Endothelial cell of umbilical vein (primary cell): ENCODE results near the gene KIFC3. TPM values are rescaled to one million over a fixed set of nuclear protein-coding genes. Genes with fewer than 3 reads are reported as not detected.
"Not testable (repeated sequence)": the region's sequence is repeated elsewhere in the genome, so short reads cannot be mapped to it uniquely, and the experiment has no call there.

Experiments used
- BruUV-seq: library from RNA; stranded (reverse); fragments of 400-500 nt; replicated peaks from 2 replicates; lab custom pipeline; 2021; lab: Mats Ljungman, UMichigan
- CTCF ChIA-PET: fragments of 300-600, 350-600 bp; sonication (Branson Sonifier 250); formaldehyde crosslinking; loops from one replicate; lab custom pipeline; 2021; ENCODE audit warnings: antibody characterized with exemption, inconsistent platforms; lab: Charles Lee
- POLR2A ChIA-PET: fragments of 300-600, 350-600 bp; sonication (Branson Sonifier 250); formaldehyde crosslinking; loops from one replicate; lab custom pipeline; 2021; ENCODE audit warnings: antibody characterized with exemption, inconsistent platforms; lab: Charles Lee
- DNase-seq: peaks from one replicate; pipeline ENCODE4 v3.0.0-alpha.2; 2011; ENCODE audit warnings: low read depth, low spot score
- FAIRE-seq: peaks from 2 replicates; lab custom pipeline; 2011; peaks lifted over from hg19 to GRCh38; lab: Jason Lieb, UNC
- H2AFZ ChIP-seq: 2 replicates; pipeline ENCODE4 v1.6.0; 2012; ENCODE audit warnings: low read depth, low read length, control low read depth, inconsistent platforms
- H3K27ac ChIP-seq: 2 replicates; pipeline ENCODE4 v1.5.1; 2011; ENCODE audit warnings: low read depth, mild to moderate bottlenecking, control low read depth, low read length, moderate library complexity; ENCODE audit not compliant: insufficient read depth
- H3K27me3 ChIP-seq, 2 experiments: 2 replicates each; pipeline versions ENCODE4 v1.6.0 to v1.6.1; 2011; ENCODE audit warnings: low read length in 2 of 2, mixed read lengths in 1 of 2; ENCODE audit not compliant: control insufficient read depth in 2 of 2, insufficient read depth in 2 of 2
- H3K36me3 ChIP-seq, 2 experiments: 2 replicates in 1 of 2; 3 replicates in 1 of 2; pipeline ENCODE4 v1.5.1; 2011; ENCODE audit warnings: low read length in 2 of 2, mild to moderate bottlenecking in 1 of 2, moderate library complexity in 1 of 2; ENCODE audit not compliant: control insufficient read depth in 2 of 2, insufficient read depth in 2 of 2; ENCODE audit errors: extremely low read depth in 1 of 2
- H3K4me1 ChIP-seq: 3 replicates; pipeline ENCODE4 v1.5.1; 2011; ENCODE audit warnings: mild to moderate bottlenecking, low read length; ENCODE audit not compliant: control insufficient read depth, insufficient read depth; ENCODE audit errors: extremely low read depth
- H3K4me2 ChIP-seq: 2 replicates; pipeline ENCODE4 v1.6.1; 2011; ENCODE audit warnings: low read length, control low read depth, mixed read lengths; ENCODE audit not compliant: insufficient read depth
- H3K4me3 ChIP-seq, 3 experiments: fragments of 200-600 bp in 1 of 3; sonication (generic), shearing (Covaris generic) in 1 of 3; replicated peaks in 1 of 3; 2 replicates each; pipeline ENCODE4 v1.5.1; 2011 to 2016; ENCODE audit warnings: control low read depth in 3 of 3, low read length in 3 of 3, mild to moderate bottlenecking in 2 of 3, inconsistent platforms in 1 of 3, low read depth in 1 of 3, moderate library complexity in 1 of 3; ENCODE audit not compliant: insufficient read depth in 1 of 3
- H3K79me2 ChIP-seq: 2 replicates; pipeline ENCODE4 v1.6.0; 2012; ENCODE audit warnings: low read length, inconsistent platforms; ENCODE audit not compliant: control insufficient read depth, insufficient read depth
- H3K9ac ChIP-seq: replicated peaks from 2 replicates; pipeline ENCODE3; 2011; ENCODE audit warnings: low read length, control low read depth; ENCODE audit not compliant: insufficient read depth; ENCODE audit errors: extremely low read depth
- H3K9me1 ChIP-seq: replicated peaks from 3 replicates; pipeline ENCODE4 v1.6.0; 2011; ENCODE audit warnings: mild to moderate bottlenecking, low read length; ENCODE audit not compliant: control insufficient read depth, insufficient read depth; ENCODE audit errors: extremely low read depth
- H3K9me3 ChIP-seq: replicated peaks from 2 replicates; pipeline ENCODE4 v1.5.1; 2012; ENCODE audit warnings: low read length, inconsistent platforms; ENCODE audit not compliant: control insufficient read depth, insufficient read depth
- H4K20me1 ChIP-seq: replicated peaks from 2 replicates; pipeline ENCODE3; 2011; ENCODE audit warnings: mild to moderate bottlenecking, low read length; ENCODE audit not compliant: control insufficient read depth, insufficient read depth; ENCODE audit errors: extremely low read depth
- CTCF ChIP-seq, 2 donors: IDR thresholded peaks; 1 replicate in 1 of 2; 2 replicates in 1 of 2; pipeline ENCODE4 v1.5.1; 2011; ENCODE audit warnings: low read length in 2 of 2, mild to moderate bottlenecking in 2 of 2, moderate library complexity in 2 of 2, control low read depth in 1 of 2, inconsistent platforms in 1 of 2, low read depth in 1 of 2; ENCODE audit not compliant: insufficient read depth in 1 of 2; ENCODE audit errors: extremely low read depth in 1 of 2
- EZH2 ChIP-seq: IDR thresholded peaks from 2 replicates; pipeline ENCODE4 v1.6.1; 2012; ENCODE audit warnings: borderline replicate concordance, low read depth, mild to moderate bottlenecking, moderate library complexity, low read length, inconsistent platforms; ENCODE audit not compliant: severe bottlenecking
- GATA2 ChIP-seq: IDR thresholded peaks from 2 replicates; pipeline ENCODE4 v1.7.0; 2011; ENCODE audit warnings: low read depth, mild to moderate bottlenecking, moderate library complexity, mixed read lengths, low read length; ENCODE audit not compliant: insufficient read length, insufficient read depth
- JUN ChIP-seq: IDR thresholded peaks from 2 replicates; pipeline ENCODE4 v1.6.1; 2011; ENCODE audit warnings: borderline replicate concordance, low read depth; ENCODE audit not compliant: insufficient read length, insufficient read depth
- POLR2AphosphoS5 ChIP-seq: IDR thresholded peaks from 2 replicates; pipeline ENCODE4 v1.6.1; 2012; ENCODE audit warnings: low read depth, mild to moderate bottlenecking, control low read depth, low read length, moderate library complexity; ENCODE audit not compliant: insufficient read depth
- dilution Hi-C: fragments of 300-500 bp; cut with MboI; formaldehyde crosslinking; loops from one replicate; pipeline ENCODE4 v1.15.0; 2019; ENCODE audit warnings: low sequenced_read_pairs; ENCODE audit not compliant: extremely low pct_ligation_motif_present
- intact Hi-C: fragments of 100-400 bp; cut with micrococcal nuclease; formaldehyde crosslinking; loops from one replicate; pipeline ENCODE4 v1.10.0; 2022
- polyA plus RNA-seq, 4 experiments: library from polyadenylated mRNA; depleted of rRNA in 3 of 4; stranded (reverse) in 3 of 4; unstranded in 1 of 4; fragments of >200 nt; gene quantifications; 2 replicates each; pipeline versions ENCODE4 v1.2.1 to v1.2.3, GENCODE V29; 2011 to 2012; ENCODE audit warnings: missing spikeins in 1 of 4
- total RNA-seq: library from RNA; stranded (reverse); gene quantifications from 2 replicates; pipeline ENCODE4 v1.2.3, GENCODE V29; 2021

Gene KIFC3
- total and polyA plus RNA-seq, 2 donors (not counting 3 experiments of a cell fraction or from before 2014, with no cell fraction given): 36.3 to 62.2 TPM

DNA sequence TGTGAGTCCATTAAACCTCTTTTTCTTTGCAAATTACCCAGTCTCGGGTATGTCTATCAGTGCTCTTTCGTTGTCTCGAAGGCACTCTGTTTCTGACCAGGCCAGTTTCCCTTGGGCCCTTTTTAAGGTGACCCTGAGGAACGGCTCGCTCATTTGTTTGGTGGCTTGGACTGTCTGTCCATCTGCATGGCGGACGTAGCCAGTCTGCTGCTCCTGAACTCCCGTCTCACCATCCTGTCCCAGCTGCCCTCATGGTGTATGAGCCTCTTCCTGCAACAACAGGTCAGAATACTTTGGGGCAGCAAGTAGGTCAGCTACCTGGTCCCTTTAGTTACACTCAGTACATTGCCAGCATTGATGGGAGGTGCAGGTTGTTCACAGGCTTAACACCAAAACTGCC lies 88.7 kb downstream of the KIFC3 start:
- DNase-seq: no peak
- H3K9me1 ChIP-seq: no peaks in the 10 kb centered on the region
- no peak for FAIRE-seq
- no peak overlapping the region for H3K9ac ChIP-seq
- no peak overlapping the region for H3K4me2 ChIP-seq
- dilution Hi-C loops (no loop called here), intact Hi-C loops (no loop called here)
- H3K27me3 ChIP-seq: peaks cover 20 to 34% of the 10 kb centered on the region in 2 experiments
- no peaks in the 10 kb centered on the region for H3K79me2 ChIP-seq
- no peaks in the 10 kb centered on the region for H4K20me1 ChIP-seq
- H3K4me3 ChIP-seq: no peak overlapping the region
- H2AFZ ChIP-seq: no peak overlapping the region
- no peaks in the 10 kb centered on the region for H3K36me3 ChIP-seq
- CTCF ChIA-PET: interaction anchor here (1.5 to 3.3 kb wide), 3 partner anchors 10 to 137 kb away, joined by 5 to 21 read pairs (median 17); no protein-coding TSS in a partner anchor
- POLR2A ChIA-PET: no interaction called here
- H3K9me3 ChIP-seq: no peaks in the 10 kb centered on the region
- no TSS peak for BruUV-seq
- H3K27ac ChIP-seq: no peak overlapping the region
- H3K4me1 ChIP-seq: no peaks in the 10 kb centered on the region
- no peak for TF ChIP-seq CTCF (IDR thresholded peaks at IDR 0.05; ENCODE audit: extremely low read depth in 1 of 2, insufficient read depth in 1 of 2, low read depth in 1 of 2, low read length in 2 of 2)
- no peak for TF ChIP-seq GATA2
- TF ChIP-seq POLR2AphosphoS5: no peak
- TF ChIP-seq EZH2: no peak
- no peak for TF ChIP-seq JUN

GRCh38 chr16:57712569-57712968 lies 89.7 kb downstream of the KIFC3 start:
- CTCF ChIA-PET: interaction anchor here (1.5 to 3.3 kb wide), 3 partner anchors 11 to 136 kb away, joined by 4 to 21 read pairs (median 12); no protein-coding TSS in a partner anchor
- H3K9me3 ChIP-seq, dilution Hi-C loops, H4K20me1 ChIP-seq, H3K4me1 ChIP-seq, H3K9me1 ChIP-seq, H2AFZ ChIP-seq, DNase-seq, FAIRE-seq, POLR2A ChIA-PET, H3K4me2 ChIP-seq, H3K79me2 ChIP-seq, H3K4me3 ChIP-seq, BruUV-seq, H3K9ac ChIP-seq, H3K27ac ChIP-seq, intact Hi-C loops, H3K36me3 ChIP-seq: not testable (repeated sequence)
- H3K27me3 ChIP-seq: peaks cover 20 to 34% of the 10 kb centered on the region in 2 experiments
